IMR-90 (cell line): ENCODE data around the gene SF3B3. TPM values are rescaled to one million over a fixed set of nuclear protein-coding genes. Genes with fewer than 3 reads are reported as not detected.

ENCODE experiments used
- ATAC-seq: fragments of 200-7000 bp; cut with Tn5 transposase; 2 replicates; pipeline ENCODE4 v1.9.1; 2020; ENCODE audit warnings: low read depth, mild to moderate bottlenecking, moderate library complexity
- BruUV-seq: library from RNA; stranded (reverse); fragments of 400-500 nt; replicated peaks from 2 replicates; lab custom pipeline; 2021; lab: Mats Ljungman, UMichigan
- CTCF ChIA-PET: fragments of 300-600 bp; formaldehyde crosslinking; extraction: SDS; loops from one replicate; lab custom pipeline; 2021; ENCODE audit warnings: antibody characterized with exemption; lab: Yijun Ruan, JAX
- POLR2A ChIA-PET: fragments of 300-600 bp; sonication (Branson Sonifier 250); formaldehyde crosslinking; loops from one replicate; lab custom pipeline; 2022; ENCODE audit warnings: antibody characterized with exemption; ENCODE audit not compliant: unreplicated experiment; lab: Charles Lee
- DNase-seq: peaks from one replicate; pipeline ENCODE4 v3.0.0; 2013
- H2AFZ ChIP-seq: replicated peaks from 2 replicates; pipeline ENCODE3; 2013; ENCODE audit warnings: low read length, mild to moderate bottlenecking; ENCODE audit not compliant: poor library complexity
- H2AK5ac ChIP-seq: 2 replicates; pipeline ENCODE4 v1.6.1; 2013; ENCODE audit warnings: low read depth, low read length, inconsistent platforms
- H2AK9ac ChIP-seq: replicated peaks from 2 replicates; pipeline ENCODE3; 2013; ENCODE audit warnings: mild to moderate bottlenecking, low read depth, low read length, moderate library complexity; ENCODE audit not compliant: poor library complexity
- H2BK120ac ChIP-seq: 2 replicates; pipeline ENCODE4 v1.6.1; 2013; ENCODE audit warnings: low read depth, low read length, inconsistent platforms
- H2BK15ac ChIP-seq: 3 replicates; pipeline ENCODE4 v1.6.1; 2013; ENCODE audit warnings: low read depth, low read length, inconsistent platforms
- H2BK20ac ChIP-seq: 2 replicates; pipeline ENCODE4 v1.6.1; 2013; ENCODE audit warnings: low read depth, mild to moderate bottlenecking, inconsistent platforms, low read length, moderate library complexity
- H2BK5ac ChIP-seq: 2 replicates; pipeline ENCODE4 v1.6.1; 2013; ENCODE audit warnings: mild to moderate bottlenecking, low read depth, low read length, inconsistent platforms; ENCODE audit not compliant: poor library complexity, severe bottlenecking
- H3K14ac ChIP-seq: replicated peaks from 2 replicates; pipeline ENCODE4 v1.6.1; 2013; ENCODE audit warnings: low read depth, low read length, inconsistent platforms
- H3K18ac ChIP-seq: 2 replicates; pipeline ENCODE4 v1.6.1; 2013; ENCODE audit warnings: low read depth, low read length, control low read depth
- H3K23ac ChIP-seq: 2 replicates; pipeline ENCODE4 v1.6.1; 2013; ENCODE audit warnings: low read depth, low read length, inconsistent platforms
- H3K27ac ChIP-seq: 2 replicates; pipeline ENCODE4 v1.5.1; 2013; ENCODE audit warnings: mild to moderate bottlenecking, control low read depth, low read length; ENCODE audit not compliant: insufficient read depth
- H3K27me3 ChIP-seq: 2 replicates; pipeline ENCODE4 v1.6.1; 2013; ENCODE audit warnings: low read length; ENCODE audit not compliant: control insufficient read depth, insufficient read depth
- H3K36me3 ChIP-seq: 2 replicates; pipeline ENCODE4 v1.6.1; 2013; ENCODE audit warnings: low read length, mixed read lengths; ENCODE audit not compliant: control insufficient read depth, insufficient read depth
- H3K4ac ChIP-seq: 2 replicates; pipeline ENCODE4 v1.6.1; 2013; ENCODE audit warnings: low read depth, low read length, inconsistent platforms
- H3K4me1 ChIP-seq: 2 replicates; pipeline ENCODE4 v1.6.1; 2013; ENCODE audit warnings: low read length, mixed read lengths; ENCODE audit not compliant: control insufficient read depth, insufficient read depth
- H3K4me2 ChIP-seq: 2 replicates; pipeline ENCODE4 v1.6.1; 2013; ENCODE audit warnings: low read depth, mild to moderate bottlenecking, control low read depth, low read length, moderate library complexity
- H3K4me3 ChIP-seq: 2 replicates; pipeline ENCODE4 v1.5.1; 2013; ENCODE audit warnings: low read depth, mild to moderate bottlenecking, control low read depth, low read length, moderate library complexity; ENCODE audit not compliant: insufficient read depth
- H3K56ac ChIP-seq: 2 replicates; pipeline ENCODE4 v1.6.1; 2013; ENCODE audit warnings: low read length, inconsistent platforms; ENCODE audit not compliant: insufficient read depth; ENCODE audit errors: extremely low read depth
- H3K79me1 ChIP-seq, 2 experiments: 2 replicates each; pipeline ENCODE4 v1.6.1; 2013; ENCODE audit warnings: low read length in 2 of 2, inconsistent platforms in 1 of 2, low read depth in 1 of 2
- H3K9ac ChIP-seq: 2 replicates; pipeline ENCODE4 v1.6.1; 2013; ENCODE audit warnings: low read depth, low read length, control low read depth
- H3K9me1 ChIP-seq: 2 replicates; pipeline ENCODE4 v1.6.1; 2013; ENCODE audit warnings: low read length, inconsistent platforms; ENCODE audit not compliant: insufficient read depth
- H3K9me3 ChIP-seq: 2 replicates; pipeline ENCODE4 v1.6.1; 2013; ENCODE audit warnings: low read length; ENCODE audit not compliant: control insufficient read depth, insufficient read depth
- H4K20me1 ChIP-seq: 2 replicates; pipeline ENCODE4 v1.6.1; 2013; ENCODE audit warnings: low read length, inconsistent platforms; ENCODE audit not compliant: insufficient read depth
- H4K5ac ChIP-seq: 2 replicates; pipeline ENCODE4 v1.6.1; 2013; ENCODE audit warnings: mild to moderate bottlenecking, low read depth, low read length, control low read depth
- H4K8ac ChIP-seq, 2 experiments: 2 replicates each; pipeline ENCODE4 v1.6.1; 2013; ENCODE audit warnings: low read depth in 2 of 2, low read length in 2 of 2, control low read depth in 1 of 2, inconsistent platforms in 1 of 2
- H4K91ac ChIP-seq: 2 replicates; pipeline ENCODE4 v1.6.1; 2013; ENCODE audit warnings: low read depth, low read length, inconsistent platforms; ENCODE audit not compliant: insufficient read depth
- BHLHE40 ChIP-seq: fragments of 150-350 bp; IDR thresholded peaks from 2 replicates; pipeline ENCODE4 v1.6.1; 2016; ENCODE audit warnings: mild to moderate bottlenecking, low read depth, low read length
- CEBPB ChIP-seq: IDR thresholded peaks from 2 replicates; pipeline ENCODE4 v1.6.1; 2012; ENCODE audit warnings: low read depth, low read length, improper control_type of control experiment
- CHD1 ChIP-seq: IDR thresholded peaks from 2 replicates; pipeline ENCODE4 v1.6.1; 2012; ENCODE audit warnings: low read depth, low read length, improper control_type of control experiment
- CTCF ChIP-seq: conservative IDR thresholded peaks from 2 replicates; pipeline ENCODE4 v1.5.1; 2012; ENCODE audit warnings: mild to moderate bottlenecking, low read depth, low read length, improper control_type of control experiment
- ELK1 ChIP-seq: fragments of 150-350 bp; IDR thresholded peaks from 2 replicates; pipeline ENCODE4 v1.6.1; 2016; ENCODE audit warnings: low read depth, mild to moderate bottlenecking, low read length, moderate library complexity, borderline replicate concordance
- FOS ChIP-seq: fragments of 150-350 bp; IDR thresholded peaks from 2 replicates; pipeline ENCODE4 v1.6.1; 2016; ENCODE audit warnings: low read depth, low read length
- MAFK ChIP-seq: IDR thresholded peaks from 2 replicates; pipeline ENCODE4 v1.6.1; 2012; ENCODE audit warnings: low read depth, low read length, improper control_type of control experiment
- MAZ ChIP-seq: IDR thresholded peaks from 2 replicates; pipeline ENCODE4 v1.6.1; 2012; ENCODE audit warnings: low read depth, mild to moderate bottlenecking, low read length, improper control_type of control experiment, moderate library complexity, borderline replicate concordance
- MXI1 ChIP-seq: IDR thresholded peaks from 2 replicates; pipeline ENCODE4 v1.6.1; 2012; ENCODE audit warnings: low read depth, mild to moderate bottlenecking, low read length, moderate library complexity, borderline replicate concordance
- NFE2L2 ChIP-seq: fragments of 150-350 bp; IDR thresholded peaks from 2 replicates; pipeline ENCODE4 v1.6.1; 2016; ENCODE audit warnings: low read depth, mild to moderate bottlenecking, low read length
- POLR2A ChIP-seq: IDR thresholded peaks from 2 replicates; pipeline ENCODE4 v1.6.1; 2012; ENCODE audit warnings: mild to moderate bottlenecking, low read depth, low read length
- RAD21 ChIP-seq: IDR thresholded peaks from 2 replicates; pipeline ENCODE4 v1.6.1; 2012; ENCODE audit warnings: low read length, improper control_type of control experiment
- RCOR1 ChIP-seq: IDR thresholded peaks from 2 replicates; pipeline ENCODE4 v1.6.1; 2012; ENCODE audit warnings: mild to moderate bottlenecking, low read length, improper control_type of control experiment; ENCODE audit not compliant: insufficient replicate concordance
- RFX5 ChIP-seq: IDR thresholded peaks from 2 replicates; pipeline ENCODE4 v1.8.0; 2012; ENCODE audit warnings: low read depth, mild to moderate bottlenecking, low read length, moderate library complexity
- SMC3 ChIP-seq: fragments of 150-350 bp; IDR thresholded peaks from 2 replicates; pipeline ENCODE4 v1.6.1; 2016; ENCODE audit warnings: low read depth, mild to moderate bottlenecking, antibody characterized with exemption, low read length, moderate library complexity
- USF2 ChIP-seq: fragments of 150-350 bp; IDR thresholded peaks from 2 replicates; pipeline ENCODE4 v1.6.1; 2017; ENCODE audit warnings: mild to moderate bottlenecking, antibody characterized with exemption, low read length, low read depth
- WGBS, 2 experiments: methylation state at CpG; one replicate each; pipeline versions ENCODE4 v1.1.5 to v1.1.7; 2013; ENCODE audit warnings: missing lambda C conversion rate in 2 of 2; ENCODE audit not compliant: insufficient read length in 1 of 2; ENCODE audit errors: extremely low coverage in 2 of 2; 5-methylcytosine and 5-hydroxymethylcytosine counted together
- dilution Hi-C: fragments of 300-500 bp; cut with HindIII; formaldehyde crosslinking; loops from one replicate; pipeline ENCODE4 v1.14.3; 2018; ENCODE audit warnings: low sequenced_read_pairs; ENCODE audit not compliant: unreplicated experiment
- in situ Hi-C: fragments of 300-500 bp; cut with MboI; formaldehyde crosslinking; loops from 3 replicates; pipeline ENCODE4 v1.14.3; 2019; ENCODE audit warnings: low sequenced_read_pairs, inconsistent platforms, mixed read lengths
- intact Hi-C: fragments of 100-400 bp; cut with micrococcal nuclease; formaldehyde crosslinking; loops from 2 replicates; pipeline ENCODE4 v1.10.0; 2022
- polyA plus RNA-seq, 3 experiments: library from polyadenylated mRNA; depleted of rRNA; stranded (reverse); fragments of >200 nt; gene quantifications; 2 replicates each; pipeline ENCODE4 v1.2.3, GENCODE V29; 2012; ENCODE audit warnings: low replicate concordance in 1 of 3
- total RNA-seq: library from RNA; depleted of rRNA; stranded (reverse); fragments of >200 nt; gene quantifications from 2 replicates; pipeline ENCODE4 v1.2.3, GENCODE V29; 2012

SF3B3 gene
- total and polyA plus RNA-seq, 2 of the 4 experiments (the other 2 are of a cell fraction), result 97.9 to 134 TPM

DNA sequence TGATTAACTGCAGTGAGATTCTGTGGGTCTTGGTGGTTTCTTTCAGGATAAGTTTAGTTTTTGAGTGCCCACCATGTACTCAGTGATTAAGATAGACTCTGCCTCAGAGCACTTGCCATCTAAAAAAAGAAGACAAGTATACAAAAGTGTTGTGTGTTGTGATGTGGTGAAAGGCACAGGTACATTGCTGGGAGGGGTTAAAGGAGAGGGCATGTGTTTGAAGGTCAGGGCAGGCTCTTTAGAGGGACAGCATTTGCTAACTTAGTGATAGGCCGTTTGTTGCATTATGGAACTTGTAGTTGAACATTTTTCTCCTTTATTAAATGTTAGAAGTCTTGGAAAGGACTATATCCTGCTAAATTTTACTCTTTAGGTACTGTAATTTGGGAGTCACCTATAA is 26.5 kb downstream of the SF3B3 start:
- H2AK9ac ChIP-seq, result no peak overlapping the region
- DNase-seq, result no peak
- no peak overlapping the region for H3K27ac ChIP-seq
- H3K14ac ChIP-seq, result no peak overlapping the region
- H2BK20ac ChIP-seq, result no peak overlapping the region
- no peak overlapping the region for H2BK15ac ChIP-seq
- ChIA-PET CTCF (no interaction called here), POLR2A (no interaction called here)
- no peak overlapping the region for H4K91ac ChIP-seq
- H3K56ac ChIP-seq, result no peak overlapping the region
- no peak overlapping the region for H3K18ac ChIP-seq
- no peak overlapping the region for H3K4ac ChIP-seq
- H2AFZ ChIP-seq, result no peak overlapping the region
- in situ Hi-C loops, result no loop called here
- H4K5ac ChIP-seq, result no peak overlapping the region
- TF ChIP-seq RFX5 (no peak), RCOR1 (no peak), CEBPB (no peak), MAZ (no peak), POLR2A (no peak), CTCF (no peak), USF2 (no peak), SMC3 (no peak), BHLHE40 (no peak), MXI1 (no peak), RAD21 (no peak), NFE2L2 (no peak), CHD1 (no peak), MAFK (no peak), FOS (no peak), ELK1 (no peak)
- no peak overlapping the region for H2BK5ac ChIP-seq
- no peak overlapping the region for H2BK120ac ChIP-seq
- H3K23ac ChIP-seq, result no peak overlapping the region
- no peak overlapping the region for H2AK5ac ChIP-seq
- H3K4me1 ChIP-seq, result peaks cover 27% of the 10 kb centered on the region
- H3K9ac ChIP-seq, result no peak overlapping the region
- H4K20me1 ChIP-seq, result peaks cover 54% of the 10 kb centered on the region
- no peaks in the 10 kb centered on the region for H3K9me3 ChIP-seq
- H3K79me1 ChIP-seq, result peaks cover 36 to 83% of the 10 kb centered on the region in 2 experiments
- no peak overlapping the region for H4K8ac ChIP-seq
- H3K27me3 ChIP-seq, result no peaks in the 10 kb centered on the region
- WGBS, 2 experiments, result no CpG with 5 or more reads among the region's 1 CpG
- no peak overlapping the region for H3K4me3 ChIP-seq
- H3K9me1 ChIP-seq, result peaks cover 35% of the 10 kb centered on the region
- H3K36me3 ChIP-seq, result peaks cover 49% of the 10 kb centered on the region
- ATAC-seq, result no peak
- intact Hi-C loops, result loop anchor here (10.0 kb wide), 1 partner anchor 225 kb away; no protein-coding TSS in a partner anchor
- dilution Hi-C loops, result no loop called here
- H3K4me2 ChIP-seq, result no peak overlapping the region
- no TSS peak for BruUV-seq
